Astrocyte (in vitro differentiated cells and primary cell): Measurements from ENCODE around the gene CYB5B.

Experiments used
- EZH2 ChIP-seq: IDR thresholded peaks from 2 replicates; pipeline ENCODE4 v1.6.1; 2012; ENCODE audit warnings: mild to moderate bottlenecking, low read length, inconsistent platforms; ENCODE audit not compliant: insufficient read depth
- TF ChIP-seq, protein P1 (sequence below): IDR thresholded peaks from 2 replicates; pipeline ENCODE4 v1.5.1; 2011; ENCODE audit warnings: low read depth, mild to moderate bottlenecking, inconsistent platforms, low read length, moderate library complexity; ENCODE audit not compliant: insufficient read depth

- TF ChIP-seq, protein P1, sequence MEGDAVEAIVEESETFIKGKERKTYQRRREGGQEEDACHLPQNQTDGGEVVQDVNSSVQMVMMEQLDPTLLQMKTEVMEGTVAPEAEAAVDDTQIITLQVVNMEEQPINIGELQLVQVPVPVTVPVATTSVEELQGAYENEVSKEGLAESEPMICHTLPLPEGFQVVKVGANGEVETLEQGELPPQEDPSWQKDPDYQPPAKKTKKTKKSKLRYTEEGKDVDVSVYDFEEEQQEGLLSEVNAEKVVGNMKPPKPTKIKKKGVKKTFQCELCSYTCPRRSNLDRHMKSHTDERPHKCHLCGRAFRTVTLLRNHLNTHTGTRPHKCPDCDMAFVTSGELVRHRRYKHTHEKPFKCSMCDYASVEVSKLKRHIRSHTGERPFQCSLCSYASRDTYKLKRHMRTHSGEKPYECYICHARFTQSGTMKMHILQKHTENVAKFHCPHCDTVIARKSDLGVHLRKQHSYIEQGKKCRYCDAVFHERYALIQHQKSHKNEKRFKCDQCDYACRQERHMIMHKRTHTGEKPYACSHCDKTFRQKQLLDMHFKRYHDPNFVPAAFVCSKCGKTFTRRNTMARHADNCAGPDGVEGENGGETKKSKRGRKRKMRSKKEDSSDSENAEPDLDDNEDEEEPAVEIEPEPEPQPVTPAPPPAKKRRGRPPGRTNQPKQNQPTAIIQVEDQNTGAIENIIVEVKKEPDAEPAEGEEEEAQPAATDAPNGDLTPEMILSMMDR = no peak
- TF ChIP-seq EZH2 = no peak
Observed at GRCh38 chr16:69405757-69406156, 18.7 kb upstream of the CYB5B start.
